HUDEP-2 (cell line): Measurements from ENCODE around the gene PTX3.

ENCODE experiments used
- DNase-seq, 76 experiments: peaks; one replicate each; lab custom pipeline; 2025; ENCODE audit not compliant: unreplicated experiment in 76 of 76; lab: John Stamatoyannopoulos, UW

Gene PTX3

GRCh38 chr3:157436583-157437291 lies at the start of gene PTX3:
PTX3 (plus strand) TSS chr3:157436850; CDS start chr3:157436934, 84 bp downstream.
- DNase-seq, result no peak

- DNase-seq, result no peak
Measured at GRCh38 chr3:157387708-157388435, 48.8 kb upstream of the PTX3 start.

GRCh38 chr3:157388976-157389375 lies 47.7 kb upstream of the PTX3 start:
- DNase-seq, result no peak

GRCh38 chr3:157390713-157391515 lies 45.7 kb upstream of the PTX3 start:
- DNase-seq, result no peak

- no peak for DNase-seq
Measured at GRCh38 chr3:157392104-157392503, 44.5 kb upstream of the PTX3 start.

GRCh38 chr3:157393113-157393512 lies 43.5 kb upstream of the PTX3 start:
- DNase-seq, result no peak

- no peak for DNase-seq
Measured at GRCh38 chr3:157394411-157394810, 42.2 kb upstream of the PTX3 start.

- no peak for DNase-seq
Measured at GRCh38 chr3:157398598-157398997, 38.1 kb upstream of the PTX3 start.

- no peak for DNase-seq
Measured at GRCh38 chr3:157404381-157404780, 32.3 kb upstream of the PTX3 start.

- DNase-seq, result no peak
Measured at GRCh38 chr3:157405457-157405856, 31.2 kb upstream of the PTX3 start.

- DNase-seq, result no peak
Measured at GRCh38 chr3:157406394-157406793, 30.3 kb upstream of the PTX3 start.

GRCh38 chr3:157407769-157408168 lies 28.9 kb upstream of the PTX3 start:
- no peak for DNase-seq

GRCh38 chr3:157408499-157409149 lies 28.0 kb upstream of the PTX3 start:
- no peak for DNase-seq

- DNase-seq, result no peak
Measured at GRCh38 chr3:157409516-157409915, 27.1 kb upstream of the PTX3 start.

- no peak for DNase-seq
Measured at GRCh38 chr3:157410945-157411344, 25.7 kb upstream of the PTX3 start.

- no peak for DNase-seq
Measured at GRCh38 chr3:157412323-157412855, 24.3 kb upstream of the PTX3 start.

GRCh38 chr3:157414861-157415260 lies 21.8 kb upstream of the PTX3 start:
- no peak for DNase-seq

- no peak for DNase-seq
Measured at GRCh38 chr3:157416347-157417087, 20.1 kb upstream of the PTX3 start.

GRCh38 chr3:157417247-157417646 lies 19.4 kb upstream of the PTX3 start:
- no peak for DNase-seq

GRCh38 chr3:157418104-157418503 lies 18.5 kb upstream of the PTX3 start:
- DNase-seq, result no peak
